Neural cell (in vitro differentiated cells): ENCODE results near the gene SPSB4.

Experiments
- CTCF ChIP-seq: fragments of 450-650 bp; IDR thresholded peaks from 2 replicates; pipeline ENCODE4 v1.5.1; 2014; ENCODE audit warnings: antibody characterized with exemption, mild to moderate bottlenecking, moderate library complexity; ENCODE audit not compliant: poor library complexity, severe bottlenecking
- EP300 ChIP-seq: fragments of 450-650 bp; conservative IDR thresholded peaks from 2 replicates; pipeline ENCODE4 v1.6.1; 2014; ENCODE audit warnings: antibody characterized with exemption, mild to moderate bottlenecking, moderate library complexity; ENCODE audit not compliant: poor library complexity, severe bottlenecking
- TAF1 ChIP-seq: IDR thresholded peaks from 2 replicates; pipeline ENCODE4 v1.6.1; 2012; ENCODE audit warnings: low read depth

- TF ChIP-seq CTCF (peak; percentile 61), TAF1 (no peak), EP300 (peak; percentile 3)
Measured at GRCh38 chr3:141051443-141052200, 475 bp downstream of the SPSB4 start.
